Fibroblast of pulmonary artery (primary cell): ENCODE measurements around the gene NR3C2.
A peak's percentile ranks its signal among the peaks of the same experiment; 100 is the strongest.

Source experiments
- DNase-seq: peaks from one replicate; pipeline ENCODE4 v3.0.0-alpha.2; 2010; ENCODE audit warnings: low read depth
- H3K4me3 ChIP-seq: replicated peaks from 2 replicates; pipeline ENCODE4 v1.5.1; 2011; ENCODE audit warnings: low read depth, mild to moderate bottlenecking, control low read depth, low read length, moderate library complexity
- CTCF ChIP-seq: IDR thresholded peaks from 2 replicates; pipeline ENCODE4 v1.5.1; 2011; ENCODE audit warnings: mild to moderate bottlenecking, control low read depth, low read length, inconsistent platforms; ENCODE audit errors: missing control alignments

The NR3C2 gene

GRCh38 chr4:148173397-148174017 is 268.7 kb downstream of the NR3C2 start:
- TF ChIP-seq CTCF: no peak
- DNase-seq: no peak
- no peak overlapping the region for H3K4me3 ChIP-seq

DNA sequence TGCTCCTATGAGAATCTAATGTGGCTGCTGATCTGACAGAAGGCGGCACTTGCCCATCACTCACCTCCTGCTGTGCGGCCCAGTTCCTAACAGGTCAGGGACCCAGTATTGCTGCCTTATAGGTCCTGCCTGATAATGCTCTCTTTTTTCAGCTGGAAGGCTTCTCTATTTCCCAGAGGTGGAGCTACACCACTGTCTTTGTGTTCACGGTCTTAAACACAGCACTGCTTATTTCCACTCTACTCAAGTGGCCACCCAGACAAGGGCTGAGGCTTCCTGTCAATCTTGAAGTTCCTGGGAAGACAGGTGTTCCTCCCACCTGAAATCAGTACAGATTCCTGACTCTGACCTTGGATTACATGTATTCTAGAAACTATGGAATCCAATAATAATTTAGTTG is 270.6 kb downstream of the NR3C2 start:
- DNase-seq: no peak
- no peak for TF ChIP-seq CTCF
- no peak overlapping the region for H3K4me3 ChIP-seq

- no peak for TF ChIP-seq CTCF
- H3K4me3 ChIP-seq: no peak overlapping the region
- DNase-seq: no peak
Observed at GRCh38 chr4:148170408-148171365, 271.5 kb downstream of the NR3C2 start.

GRCh38 chr4:148166132-148166591 is 276.1 kb downstream of the NR3C2 start:
- no peak for TF ChIP-seq CTCF
- DNase-seq: peak; percentile 27
- no peak overlapping the region for H3K4me3 ChIP-seq

DNA sequence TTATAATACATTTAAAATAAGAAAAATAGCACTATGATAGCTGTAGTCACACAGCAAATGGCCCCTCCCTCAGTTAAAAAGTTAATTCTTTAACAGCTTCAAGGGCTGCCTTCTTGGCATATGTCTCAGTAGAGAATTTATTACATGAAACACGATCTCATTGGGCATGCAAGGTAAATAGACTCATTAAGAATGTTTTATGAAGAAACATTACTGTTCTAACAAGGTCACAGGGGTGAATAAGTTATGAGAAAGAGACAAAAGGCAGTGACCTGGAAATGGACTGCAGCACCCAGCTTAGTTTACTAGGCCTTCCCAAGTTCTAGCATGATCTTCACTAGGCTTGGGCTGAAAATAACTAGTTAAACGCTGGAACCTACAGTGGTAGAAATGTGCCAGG is 277.7 kb downstream of the NR3C2 start:
- no peak for DNase-seq
- TF ChIP-seq CTCF: no peak
- no peak overlapping the region for H3K4me3 ChIP-seq

DNA sequence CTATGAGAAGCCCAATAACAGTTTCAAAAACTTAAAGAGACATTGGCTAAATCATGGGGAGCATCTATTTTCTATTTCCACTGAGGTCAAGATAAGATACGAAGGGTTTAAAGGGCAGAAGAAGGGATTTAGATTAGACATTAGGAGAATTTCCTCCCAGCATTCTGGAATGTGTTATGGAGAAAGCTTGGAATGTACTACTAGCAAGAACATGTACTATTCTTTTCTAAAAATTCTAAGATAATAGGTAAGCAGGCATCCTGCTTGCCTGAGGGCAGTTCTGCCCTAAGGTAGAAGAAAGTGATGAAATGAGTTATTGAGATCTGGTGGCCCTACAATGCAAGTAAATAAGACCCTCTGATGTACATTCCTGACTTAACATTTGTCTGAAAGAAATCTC is 279.2 kb downstream of the NR3C2 start:
- no peak overlapping the region for H3K4me3 ChIP-seq
- DNase-seq: no peak
- no peak for TF ChIP-seq CTCF
